OCI-LY1 (cell line): ENCODE measurements around the gene DNTTIP2.

Experiments
- H2AFZ ChIP-seq: fragments of 200-600 bp; sonication (generic), shearing (Covaris generic); 2 replicates; pipeline ENCODE4 v1.6.0; 2014; ENCODE audit warnings: antibody characterized with exemption, mild to moderate bottlenecking, low read length
- H3F3A ChIP-seq: fragments of 200-600 bp; sonication (generic), shearing (Covaris generic); 2 replicates; pipeline ENCODE4 v1.6.0; 2014; ENCODE audit warnings: mild to moderate bottlenecking, antibody characterized with exemption, low read length, moderate library complexity; ENCODE audit not compliant: insufficient read depth
- H3K27ac ChIP-seq: fragments of 200-600 bp; sonication (generic); 2 replicates; pipeline ENCODE4 v1.5.1; 2014; ENCODE audit warnings: low read length, mixed run types, mild to moderate bottlenecking, low read depth; ENCODE audit not compliant: poor library complexity, severe bottlenecking
- H3K27me3 ChIP-seq: fragments of 200-600 bp; sonication (generic); 2 replicates; pipeline ENCODE4 v1.6.0; 2014; ENCODE audit warnings: antibody characterized with exemption, mild to moderate bottlenecking, low read length, moderate library complexity; ENCODE audit not compliant: insufficient read depth
- H3K36me3 ChIP-seq: fragments of 200-600 bp; sonication (generic); 2 replicates; pipeline ENCODE4 v1.6.1; 2014; ENCODE audit warnings: mild to moderate bottlenecking, antibody characterized with exemption, low read length, moderate library complexity, mixed read lengths; ENCODE audit not compliant: insufficient read depth
- H3K4me1 ChIP-seq: fragments of 200-600 bp; sonication (generic); 2 replicates; pipeline ENCODE4 v1.5.1; 2014; ENCODE audit warnings: mild to moderate bottlenecking, low read length, moderate library complexity; ENCODE audit not compliant: insufficient read depth, severe bottlenecking
- H3K4me2 ChIP-seq: fragments of 200-600 bp; sonication (generic), shearing (Covaris generic); 2 replicates; pipeline ENCODE4 v1.6.1; 2014; ENCODE audit warnings: low read length
- H3K4me3 ChIP-seq: fragments of 200-600 bp; sonication (generic); 2 replicates; pipeline ENCODE4 v1.5.1; 2014; ENCODE audit warnings: low read length, low read depth, mild to moderate bottlenecking, mixed read lengths; ENCODE audit not compliant: poor library complexity, severe bottlenecking
- H3K79me2 ChIP-seq: fragments of 200-600 bp; shearing (Covaris generic); 2 replicates; pipeline ENCODE4 v1.6.1; 2016; ENCODE audit warnings: mixed run types, low read length, mixed read lengths; ENCODE audit not compliant: insufficient read depth
- H3K9ac ChIP-seq: fragments of 200-600 bp; sonication (generic), shearing (Covaris generic); 2 replicates; pipeline ENCODE4 v1.6.1; 2014; ENCODE audit warnings: mild to moderate bottlenecking, low read length, mixed read lengths
- H3K9me2 ChIP-seq: fragments of 200-600 bp; sonication (generic), shearing (Covaris generic); 2 replicates; pipeline ENCODE4 v1.6.1; 2014; ENCODE audit warnings: low read depth, mild to moderate bottlenecking, low read length, mixed read lengths
- H3K9me3 ChIP-seq: fragments of 200-600 bp; shearing (Covaris generic); 2 replicates; pipeline ENCODE4 v1.6.1; 2014; ENCODE audit warnings: low read length, mixed read lengths
- H4K20me1 ChIP-seq: fragments of 200-600 bp; sonication (generic), shearing (Covaris generic); 2 replicates; pipeline ENCODE4 v1.6.0; 2016; ENCODE audit warnings: mild to moderate bottlenecking, low read length; ENCODE audit not compliant: insufficient read depth
- CTCF ChIP-seq: fragments of 200-600 bp; sonication (generic), shearing (Covaris generic); IDR thresholded peaks from 2 replicates; pipeline ENCODE4 v1.5.1; 2017; ENCODE audit warnings: mild to moderate bottlenecking, antibody characterized with exemption, low read length, moderate library complexity, mixed read lengths
- EZH2 ChIP-seq: fragments of 200-600 bp; sonication (generic), shearing (Covaris generic); IDR thresholded peaks from 2 replicates; pipeline ENCODE4 v1.8.0; 2017; ENCODE audit warnings: borderline replicate concordance, mixed run types, mild to moderate bottlenecking, antibody characterized with exemption, low read length, moderate library complexity, mixed read lengths

DNTTIP2 gene

GRCh38 chr1:93888900-93889299, 9.9 kb upstream of the DNTTIP2 start:
- Histone ChIP-seq H3K9ac (no peak overlapping the region), H3K27me3 (no peaks in the 10 kb centered on the region), H3K4me2 (no peak overlapping the region), H3K27ac (no peak overlapping the region), H4K20me1 (no peaks in the 10 kb centered on the region), H3K9me2 (no peaks in the 10 kb centered on the region), H3K4me1 (no peaks in the 10 kb centered on the region), H3K36me3 (peaks cover 22% of the 10 kb centered on the region; the same call in 1 of the 2 replicates), H3K4me3 (no peak overlapping the region), H3K9me3 (no peaks in the 10 kb centered on the region), H3F3A (no peaks in the 10 kb centered on the region), H3K79me2 (no peaks in the 10 kb centered on the region), H2AFZ (no peak overlapping the region)
- TF ChIP-seq EZH2, result no peak
- no peak for TF ChIP-seq CTCF

GRCh38 chr1:93882269-93882668, 3.3 kb upstream of the DNTTIP2 start:
- Histone ChIP-seq H3K27ac (no peak overlapping the region), H3K9ac (no peak overlapping the region), H3K79me2 (peaks cover 15% of the 10 kb centered on the region), H2AFZ (no peak overlapping the region), H4K20me1 (no peaks in the 10 kb centered on the region), H3K4me1 (peaks cover 18% of the 10 kb centered on the region), H3K27me3 (no peaks in the 10 kb centered on the region), H3K9me3 (no peaks in the 10 kb centered on the region), H3K4me3 (no peak overlapping the region), H3F3A (no peaks in the 10 kb centered on the region; the same call in 1 of the 2 replicates), H3K9me2 (no peaks in the 10 kb centered on the region), H3K4me2 (no peak overlapping the region), H3K36me3 (peaks cover 6% of the 10 kb centered on the region; the same call in 1 of the 2 replicates)
- TF ChIP-seq CTCF, result no peak
- TF ChIP-seq EZH2, result no peak

GRCh38 chr1:93880731-93881130, 1.7 kb upstream of the DNTTIP2 start:
- Histone ChIP-seq H3K9ac (no peak overlapping the region), H2AFZ (no peak overlapping the region), H3K4me2 (no peak overlapping the region), H3K27me3 (no peaks in the 10 kb centered on the region), H3K9me2 (no peaks in the 10 kb centered on the region), H3K79me2 (peaks cover 30% of the 10 kb centered on the region), H3K27ac (no peak overlapping the region), H3K9me3 (no peaks in the 10 kb centered on the region), H3K4me3 (no peak overlapping the region), H3K4me1 (peaks cover 33% of the 10 kb centered on the region), H3F3A (no peaks in the 10 kb centered on the region; the same call in 1 of the 2 replicates), H4K20me1 (no peaks in the 10 kb centered on the region), H3K36me3 (peaks cover 21% of the 10 kb centered on the region)
- TF ChIP-seq CTCF (no peak), EZH2 (no peak)
